GM23248 (cell line): ENCODE measurements around the gene GHITM. TPM values are rescaled to one million over a fixed set of nuclear protein-coding genes. Genes with fewer than 3 reads are reported as not detected.

Source experiments
- DNase-seq: peaks from one replicate; pipeline ENCODE4 v3.0.0-alpha.2; 2015
- H2AFZ ChIP-seq: fragments of 200-600 bp; sonication (generic); 2 replicates; pipeline ENCODE4 v1.6.1; 2016; ENCODE audit warnings: antibody characterized with exemption
- H3F3A ChIP-seq: fragments of 200-600 bp; sonication (generic); 2 replicates; pipeline ENCODE4 v1.6.1; 2016; ENCODE audit warnings: mild to moderate bottlenecking, antibody characterized with exemption, mixed run types; ENCODE audit not compliant: insufficient read depth
- H3K27ac ChIP-seq: fragments of 200-600 bp; sonication (generic); 2 replicates; pipeline ENCODE4 v1.5.1; 2016; ENCODE audit warnings: mild to moderate bottlenecking
- H3K27me3 ChIP-seq: fragments of 200-600 bp; sonication (generic); replicated peaks from 2 replicates; pipeline ENCODE4 v1.6.1; 2016; ENCODE audit warnings: mild to moderate bottlenecking; ENCODE audit not compliant: insufficient read depth
- H3K36me3 ChIP-seq: fragments of 200-600 bp; sonication (generic); 2 replicates; pipeline ENCODE4 v1.6.1; 2016; ENCODE audit warnings: low read depth, mild to moderate bottlenecking
- H3K4me1 ChIP-seq: fragments of 200-600 bp; sonication (generic); 2 replicates; pipeline ENCODE4 v1.6.1; 2016; ENCODE audit warnings: mild to moderate bottlenecking; ENCODE audit not compliant: insufficient read depth
- H3K4me2 ChIP-seq: fragments of 200-600 bp; sonication (generic); one replicate; pipeline ENCODE4 v1.6.1; 2016; ENCODE audit warnings: mild to moderate bottlenecking; ENCODE audit not compliant: unreplicated experiment
- H3K4me3 ChIP-seq: fragments of 200-600 bp; sonication (generic); 2 replicates; pipeline ENCODE4 v1.5.1; 2016; ENCODE audit warnings: mild to moderate bottlenecking
- H3K79me2 ChIP-seq: fragments of 200-600 bp; sonication (generic); 2 replicates; pipeline ENCODE4 v1.6.1; 2016; ENCODE audit warnings: mild to moderate bottlenecking; ENCODE audit not compliant: insufficient read depth
- H3K9ac ChIP-seq: fragments of 200-600 bp; sonication (generic); 2 replicates; pipeline ENCODE4 v1.6.1; 2016; ENCODE audit warnings: mild to moderate bottlenecking
- H3K9me2 ChIP-seq: fragments of 200-600 bp; sonication (generic); 2 replicates; pipeline ENCODE4 v1.6.1; 2016; ENCODE audit warnings: mixed run types, mild to moderate bottlenecking, moderate library complexity; ENCODE audit not compliant: insufficient read depth
- H3K9me3 ChIP-seq: fragments of 200-600 bp; sonication (generic); one replicate; pipeline ENCODE4 v1.6.1; 2017; ENCODE audit warnings: low read depth
- H4K20me1 ChIP-seq: fragments of 200-600 bp; sonication (generic); 2 replicates; pipeline ENCODE4 v1.6.0; 2016; ENCODE audit not compliant: insufficient read depth
- EZH2 ChIP-seq: fragments of 200-600 bp; sonication (generic); IDR thresholded peaks from 2 replicates; pipeline ENCODE4 v1.6.1; 2018; ENCODE audit warnings: antibody characterized with exemption, mild to moderate bottlenecking; ENCODE audit not compliant: insufficient read depth, poor library complexity, severe bottlenecking
- EZH2phosphoT487 ChIP-seq: fragments of 200-600 bp; sonication (generic); IDR thresholded peaks from 2 replicates; pipeline ENCODE4 v1.6.1; 2018; ENCODE audit warnings: antibody characterized with exemption, moderate library complexity, mild to moderate bottlenecking, low read depth; ENCODE audit not compliant: insufficient read depth
- WGBS, 2 experiments: methylation state at CpG; one replicate each; pipeline ENCODE4 v1.1.6; 2015 to 2017; ENCODE audit warnings: low lambda C conversion rate in 2 of 2, low coverage in 1 of 2; ENCODE audit errors: missing lambda C conversion rate in 2 of 2; 5-methylcytosine and 5-hydroxymethylcytosine counted together
- in situ Hi-C: fragments of 300-500 bp; cut with MboI; formaldehyde crosslinking; loops from 2 replicates; pipeline ENCODE4 v1.15.0; 2020
- polyA plus RNA-seq: library from polyadenylated mRNA; unstranded; fragments of >200 nt; fragmentation: Nextera tagmentation; extraction: Ambion mirVana; gene quantifications from 2 replicates; pipeline ENCODE4 v1.2.1, GENCODE V29; 2016
- total RNA-seq: library from RNA; depleted of rRNA; stranded (reverse); fragments of >200 nt; shearing (Covaris generic); gene quantifications from 2 replicates; pipeline ENCODE4 v1.2.3, GENCODE V29; 2014

Gene GHITM
- total and polyA plus RNA-seq, 2 experiments from 2014 or later, result 205 to 258 TPM

- Histone ChIP-seq H3F3A (no peaks in the 10 kb centered on the region), H3K79me2 (no peaks in the 10 kb centered on the region), H3K9me3 (no peaks in the 10 kb centered on the region), H3K36me3 (no peaks in the 10 kb centered on the region), H2AFZ (no peak overlapping the region), H3K9me2 (no peaks in the 10 kb centered on the region), H3K27me3 (no peaks in the 10 kb centered on the region; the same call in 1 of the 2 replicates), H3K9ac (no peak overlapping the region), H3K4me2 (no peak overlapping the region), H3K4me1 (no peaks in the 10 kb centered on the region), H3K27ac (no peak overlapping the region), H4K20me1 (no peaks in the 10 kb centered on the region), H3K4me3 (no peak overlapping the region)
- TF ChIP-seq EZH2 (no peak), EZH2phosphoT487 (no peak)
- in situ Hi-C loops, result no loop called here
- 65 to 73% methylated on average over 5 of the region's 5 CpGs for WGBS, 2 experiments
- DNase-seq, result no peak
Observed at GRCh38 chr10:84181631-84182030, 42.3 kb downstream of the GHITM start.

- WGBS, 2 experiments, result 22% methylated on average over 4 of the region's 4 CpGs
- DNase-seq, result no peak
- Histone ChIP-seq H3F3A (no peaks in the 10 kb centered on the region), H3K27me3 (peaks cover 5% of the 10 kb centered on the region; the same call in 1 of the 2 replicates), H3K9me3 (no peaks in the 10 kb centered on the region), H2AFZ (no peak overlapping the region), H4K20me1 (no peaks in the 10 kb centered on the region), H3K9ac (no peak overlapping the region), H3K79me2 (no peaks in the 10 kb centered on the region), H3K4me1 (no peaks in the 10 kb centered on the region), H3K4me3 (no peak overlapping the region), H3K36me3 (no peaks in the 10 kb centered on the region), H3K4me2 (no peak overlapping the region), H3K27ac (no peak overlapping the region), H3K9me2 (no peaks in the 10 kb centered on the region)
- in situ Hi-C loops, result no loop called here
- TF ChIP-seq EZH2phosphoT487 (no peak), EZH2 (no peak)
Observed at GRCh38 chr10:84184517-84184916, 45.2 kb downstream of the GHITM start.

DNA sequence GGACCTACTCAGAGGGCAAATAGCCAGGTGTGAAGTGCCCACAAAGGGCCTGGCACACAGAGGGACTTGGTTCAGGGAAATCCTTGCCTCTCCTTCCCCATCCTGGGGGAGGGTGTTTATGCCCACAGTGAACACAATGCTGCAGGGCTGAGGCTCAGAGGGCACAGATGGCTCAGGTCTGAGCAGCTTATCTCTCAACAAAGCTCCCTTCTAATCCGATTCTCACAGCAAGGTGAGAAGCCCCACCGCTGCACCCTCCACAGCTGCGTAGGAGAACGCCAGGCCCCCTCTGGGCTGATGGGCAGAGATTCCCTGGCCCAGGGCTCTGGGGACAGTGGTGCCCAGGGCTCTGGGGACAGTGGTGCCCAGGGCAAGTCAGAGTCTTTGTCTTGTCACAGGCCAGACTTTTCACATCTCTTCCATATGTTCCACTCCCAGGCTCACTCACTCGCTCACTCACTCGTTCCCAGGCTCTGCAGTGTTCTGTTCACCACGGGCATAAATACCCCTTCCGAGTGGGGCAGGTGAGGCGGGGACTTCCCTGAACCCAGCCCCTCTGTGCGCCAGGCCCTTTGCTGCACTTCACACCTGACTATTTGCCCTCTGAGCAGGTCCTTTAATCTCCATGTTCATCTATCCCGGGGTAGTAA, 46.3 kb downstream of the GHITM start:
- H3K4me2 ChIP-seq, result no peak overlapping the region
- H2AFZ ChIP-seq, result no peak overlapping the region
- no peak overlapping the region for H3K9ac ChIP-seq
- H3K9me3 ChIP-seq, result no peaks in the 10 kb centered on the region
- H3K4me3 ChIP-seq, result no peak overlapping the region
- TF ChIP-seq EZH2, result no peak
- TF ChIP-seq EZH2phosphoT487, result no peak
- H3F3A ChIP-seq, result no peaks in the 10 kb centered on the region
- no peaks in the 10 kb centered on the region for H3K79me2 ChIP-seq
- H3K36me3 ChIP-seq, result no peaks in the 10 kb centered on the region
- H3K27ac ChIP-seq, result no peak overlapping the region
- peaks cover 5% of the 10 kb centered on the region; the same call in 1 of the 2 replicates for H3K27me3 ChIP-seq
- 41 to 43% methylated on average over 11 of the region's 11 CpGs for WGBS, 2 experiments
- no peak for DNase-seq
- in situ Hi-C loops, result no loop called here
- no peaks in the 10 kb centered on the region for H3K4me1 ChIP-seq
- H3K9me2 ChIP-seq, result no peaks in the 10 kb centered on the region
- no peaks in the 10 kb centered on the region for H4K20me1 ChIP-seq

DNA sequence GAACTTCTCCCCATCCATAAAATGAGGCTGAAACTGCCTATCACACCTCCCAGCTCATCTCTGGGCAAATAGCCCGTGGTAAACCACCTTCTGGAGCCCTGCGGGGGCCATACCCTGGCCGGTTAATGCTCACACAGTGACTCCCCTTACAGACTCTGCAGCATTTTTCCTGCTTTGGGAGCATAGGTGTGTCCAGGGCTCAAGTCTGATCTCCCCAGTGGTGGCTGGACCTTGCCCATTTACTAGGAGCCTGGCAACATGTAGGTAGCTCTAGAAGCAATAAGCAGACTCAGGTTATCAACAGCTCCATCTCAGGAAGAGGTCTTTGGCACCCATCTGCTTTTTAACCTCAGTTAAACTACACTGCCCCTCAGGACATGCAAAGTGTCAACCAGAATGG, 49.5 kb downstream of the GHITM start:
- H3K27me3 ChIP-seq, result peaks cover 25% of the 10 kb centered on the region
- H3K27ac ChIP-seq, result no peak overlapping the region
- DNase-seq, result no peak
- H3F3A ChIP-seq, result no peaks in the 10 kb centered on the region
- no peaks in the 10 kb centered on the region for H3K4me1 ChIP-seq
- H3K9me3 ChIP-seq, result no peaks in the 10 kb centered on the region
- no peaks in the 10 kb centered on the region for H3K9me2 ChIP-seq
- no peak overlapping the region for H3K4me3 ChIP-seq
- H3K36me3 ChIP-seq, result no peaks in the 10 kb centered on the region
- no peak overlapping the region for H3K4me2 ChIP-seq
- H4K20me1 ChIP-seq, result no peaks in the 10 kb centered on the region
- 36 to 43% methylated on average over 3 of the region's 3 CpGs for WGBS, 2 experiments
- H3K79me2 ChIP-seq, result no peaks in the 10 kb centered on the region
- H3K9ac ChIP-seq, result no peak overlapping the region
- TF ChIP-seq EZH2 (no peak), EZH2phosphoT487 (no peak)
- in situ Hi-C loops, result no loop called here
- no peak overlapping the region for H2AFZ ChIP-seq
